BE2C (cell line): Measurements from ENCODE around the gene KCNH1.

Experiments
- DNase-seq: peaks from one replicate; pipeline ENCODE4 v3.0.0-alpha.2; 2020
- H3K27me3 ChIP-seq: fragments of 250-450 bp; sonication (Bioruptor Pico); 2 replicates; pipeline ENCODE4 v1.5.1; 2020; ENCODE audit warnings: mild to moderate bottlenecking
- H3K36me3 ChIP-seq: fragments of 250-450 bp; sonication (Bioruptor Pico); 2 replicates; pipeline ENCODE4 v1.5.1; 2020; ENCODE audit warnings: mild to moderate bottlenecking
- H3K4me1 ChIP-seq: fragments of 250-450 bp; sonication (Bioruptor Pico); 2 replicates; pipeline ENCODE4 v1.5.1; 2020
- H3K4me3 ChIP-seq: 2 replicates; pipeline ENCODE4 v1.5.1; 2011; ENCODE audit warnings: low read depth, low read length
- H3K9me3 ChIP-seq: fragments of 250-450 bp; sonication (Bioruptor Pico); 2 replicates; pipeline ENCODE4 v1.5.1; 2020
- CTCF ChIP-seq: IDR thresholded peaks from 2 replicates; pipeline ENCODE4 v1.5.1; 2012; ENCODE audit warnings: mild to moderate bottlenecking, low read depth, low read length

Gene KCNH1

DNA sequence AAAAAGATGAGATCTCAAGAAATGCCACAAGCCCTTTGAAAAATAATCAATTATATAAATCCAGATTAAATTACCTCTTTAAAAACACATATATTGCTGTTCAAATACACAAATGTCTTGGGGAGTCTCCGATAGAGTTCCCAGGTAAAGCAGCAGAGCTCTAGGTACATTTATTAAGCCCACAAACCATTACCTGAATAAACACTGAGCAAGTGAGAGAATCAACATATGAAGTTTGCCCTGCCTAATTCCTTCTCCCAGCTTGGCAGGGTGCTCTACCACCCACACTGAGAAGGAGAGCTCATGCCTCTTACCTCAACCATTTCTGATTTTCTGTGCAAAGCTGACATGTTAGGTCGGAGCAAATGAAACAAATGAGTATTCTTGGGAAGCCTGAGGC lies 402.4 kb downstream of the KCNH1 start:
- Histone ChIP-seq H3K9me3 (no peaks in the 10 kb centered on the region), H3K27me3 (no peaks in the 10 kb centered on the region), H3K4me3 (no peak overlapping the region), H3K4me1 (peaks cover 10% of the 10 kb centered on the region), H3K36me3 (no peaks in the 10 kb centered on the region)
- TF ChIP-seq CTCF: no peak
- no peak for DNase-seq

- Histone ChIP-seq H3K4me3 (no peak overlapping the region), H3K4me1 (peaks cover 10% of the 10 kb centered on the region), H3K27me3 (no peaks in the 10 kb centered on the region), H3K36me3 (no peaks in the 10 kb centered on the region), H3K9me3 (no peaks in the 10 kb centered on the region)
- no peak for TF ChIP-seq CTCF
- DNase-seq: no peak
These were observed 402.8 kb downstream of the KCNH1 start for GRCh38 chr1:210731193-210731592.

DNA sequence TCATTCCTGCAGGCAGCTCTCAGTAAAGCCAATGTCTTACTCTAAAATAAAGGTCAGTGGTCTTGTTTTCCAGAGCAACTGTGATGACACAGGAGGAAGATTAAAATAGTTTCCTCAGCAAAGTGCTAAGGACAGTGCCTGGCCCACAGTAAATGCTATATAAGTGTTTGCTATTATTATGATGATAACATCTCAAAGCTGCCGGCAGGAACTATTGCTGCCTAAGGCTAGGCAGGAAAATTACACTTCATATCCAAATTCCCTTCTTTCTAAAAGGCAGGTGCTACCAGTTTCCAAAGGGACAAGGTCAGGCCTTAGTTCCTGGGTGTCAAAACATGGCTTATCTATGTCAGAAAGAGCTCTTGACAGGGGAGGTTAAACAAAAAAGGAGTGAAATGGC lies 403.9 kb downstream of the KCNH1 start:
- Histone ChIP-seq H3K4me1 (peaks cover 10% of the 10 kb centered on the region), H3K4me3 (no peak overlapping the region), H3K36me3 (no peaks in the 10 kb centered on the region), H3K27me3 (no peaks in the 10 kb centered on the region), H3K9me3 (no peaks in the 10 kb centered on the region)
- TF ChIP-seq CTCF: no peak
- no peak for DNase-seq

DNA sequence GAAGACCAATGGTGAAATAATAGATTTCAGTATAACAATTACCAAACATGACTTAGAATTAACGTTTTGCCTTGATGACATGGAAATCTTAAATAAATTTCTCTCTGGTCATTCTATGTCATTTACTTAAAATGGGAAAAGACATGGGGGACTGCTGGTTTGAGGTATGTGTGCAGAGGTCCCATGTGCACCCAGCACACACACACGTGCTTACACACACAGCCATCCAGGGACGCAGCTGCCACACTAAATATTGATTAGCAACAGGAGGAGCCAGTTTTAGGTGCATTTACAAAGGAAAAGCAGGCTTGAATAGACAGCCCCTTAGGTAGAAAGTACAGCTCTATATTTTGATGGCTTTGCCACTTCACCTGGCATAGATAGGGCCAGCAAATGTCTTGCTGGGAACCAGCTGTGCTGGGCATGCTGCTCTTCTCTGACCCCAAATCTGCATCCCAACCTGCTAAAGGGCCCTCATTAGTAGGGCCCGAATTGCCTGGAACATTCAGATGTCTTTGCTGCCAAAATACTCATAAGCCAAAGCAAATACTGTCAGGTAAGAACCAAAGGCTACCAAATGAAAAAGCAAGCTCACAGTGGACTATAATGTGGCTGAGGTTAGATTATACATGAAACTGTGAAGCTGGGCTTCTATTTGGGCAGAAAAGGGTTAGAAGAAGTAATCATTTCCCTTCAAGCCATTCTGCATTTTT lies 405.4 kb downstream of the KCNH1 start:
- no peak for DNase-seq
- no peak overlapping the region for H3K4me3 ChIP-seq

GRCh38 chr1:210727709-210728108 lies 406.2 kb downstream of the KCNH1 start:
- Histone ChIP-seq H3K36me3 (no peaks in the 10 kb centered on the region), H3K27me3 (no peaks in the 10 kb centered on the region), H3K9me3 (no peaks in the 10 kb centered on the region), H3K4me3 (no peak overlapping the region), H3K4me1 (peaks cover 10% of the 10 kb centered on the region)
- TF ChIP-seq CTCF: no peak
- DNase-seq: no peak

More for the DNA sequence above, 405.4 kb downstream of the KCNH1 start:
- H3K27me3 ChIP-seq: no peaks in the 10 kb centered on the region
- H3K9me3 ChIP-seq: no peaks in the 10 kb centered on the region
- H3K4me1 ChIP-seq: peaks cover 10% of the 10 kb centered on the region
- TF ChIP-seq CTCF: no peak
- no peaks in the 10 kb centered on the region for H3K36me3 ChIP-seq

DNA sequence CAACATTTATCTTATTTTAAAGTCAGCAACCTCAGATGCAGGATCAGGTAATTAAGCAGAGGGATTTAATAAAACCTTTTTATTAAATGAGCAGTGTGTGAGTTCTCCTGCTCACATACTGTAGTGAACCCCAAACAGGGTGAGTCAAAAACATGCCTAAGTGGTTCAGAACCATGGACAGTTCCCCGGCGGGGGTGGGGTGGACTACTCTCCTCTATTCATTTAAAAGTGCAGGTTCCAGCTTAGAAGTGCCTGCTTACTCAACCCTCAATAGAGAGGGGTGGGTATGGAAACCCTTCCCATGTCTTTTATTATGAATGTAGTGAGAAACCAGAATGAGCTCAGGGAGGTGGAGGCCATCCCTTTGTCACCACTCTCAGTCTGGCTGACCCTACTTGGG lies 407.3 kb downstream of the KCNH1 start:
- no peak for TF ChIP-seq CTCF
- H3K27me3 ChIP-seq: no peaks in the 10 kb centered on the region
- no peaks in the 10 kb centered on the region for H3K9me3 ChIP-seq
- H3K4me1 ChIP-seq: peaks cover 10% of the 10 kb centered on the region
- H3K36me3 ChIP-seq: no peaks in the 10 kb centered on the region
- H3K4me3 ChIP-seq: no peak overlapping the region
- DNase-seq: no peak
